NCI-H510A treated with DMSO at 0.1 percent for 48 hours (cell line): ENCODE data around the gene NEU2.
"Not testable (repeated sequence)": the region's sequence is repeated elsewhere in the genome, so short reads cannot be mapped to it uniquely, and the experiment has no call there.

Experiments used
- DNase-seq: peaks from one replicate; lab custom pipeline; 2025; lab: John Stamatoyannopoulos, UW

Gene NEU2

GRCh38 chr2:233056961-233057605, 24.6 kb downstream of the NEU2 start:
- DNase-seq = no peak

GRCh38 chr2:233058717-233059546, 26.5 kb downstream of the NEU2 start:
- no peak for DNase-seq

GRCh38 chr2:233059547-233059796, 27.0 kb downstream of the NEU2 start:
- DNase-seq = no peak

GRCh38 chr2:233059797-233060500, 27.5 kb downstream of the NEU2 start, which contains the start of gene INPP5D:
TSS of gene INPP5D (plus strand) at chr2:233060342. CDS start at chr2:233060479, 137 bp downstream.
- no peak for DNase-seq

- no peak for DNase-seq
These were observed 28.1 kb downstream of the NEU2 start for GRCh38 chr2:233060501-233060979.

GRCh38 chr2:233060980-233061590, 28.6 kb downstream of the NEU2 start:
- no peak for DNase-seq

GRCh38 chr2:233061591-233062450, 29.3 kb downstream of the NEU2 start:
- DNase-seq = no peak

GRCh38 chr2:233062451-233062850, 30.0 kb downstream of the NEU2 start:
- DNase-seq = no peak

- no peak for DNase-seq
These were observed 30.4 kb downstream of the NEU2 start for GRCh38 chr2:233062946-233063268.

GRCh38 chr2:233063269-233063975, 30.9 kb downstream of the NEU2 start:
- DNase-seq = no peak

- no peak for DNase-seq
These were observed 31.5 kb downstream of the NEU2 start for GRCh38 chr2:233063976-233064411.

GRCh38 chr2:233064530-233065199, 32.2 kb downstream of the NEU2 start:
- no peak for DNase-seq

GRCh38 chr2:233065200-233065589, 32.7 kb downstream of the NEU2 start:
- DNase-seq = not testable (repeated sequence)

GRCh38 chr2:233065954-233066470, 33.5 kb downstream of the NEU2 start:
- DNase-seq = no peak

GRCh38 chr2:233068762-233069418, 36.4 kb downstream of the NEU2 start:
- DNase-seq = no peak

GRCh38 chr2:233072838-233073237, 40.4 kb downstream of the NEU2 start:
- no peak for DNase-seq

GRCh38 chr2:233074106-233074505, 41.6 kb downstream of the NEU2 start:
- no peak for DNase-seq

- DNase-seq = no peak
These were observed 42.9 kb downstream of the NEU2 start for GRCh38 chr2:233075141-233075965.

- peak; percentile 7 for DNase-seq
These were observed 43.5 kb downstream of the NEU2 start for GRCh38 chr2:233075966-233076339.
